Naive thymus-derived CD4-positive, alpha-beta T cell (primary cell): Measurements from ENCODE around the gene RAI1. TPM values are rescaled to one million over a fixed set of nuclear protein-coding genes. Genes with fewer than 3 reads are reported as not detected.
A peak's percentile ranks its signal among the peaks of the same experiment; 100 is the strongest.

ENCODE experiments used
- ATAC-seq: fragments of 150-1000 bp; cut with Tn5 transposase; 2 replicates; pipeline ENCODE4 v1.10.0; 2021; ENCODE audit warnings: mild to moderate bottlenecking, moderate library complexity
- CTCF ChIA-PET: fragments of 350-600 bp; sonication (Branson Sonifier 250); formaldehyde crosslinking; loops from one replicate; lab custom pipeline; 2021; ENCODE audit warnings: antibody characterized with exemption; lab: Charles Lee
- POLR2A ChIA-PET: fragments of 350-600 bp; sonication (Branson Sonifier 250); formaldehyde crosslinking; loops from one replicate; lab custom pipeline; 2021; ENCODE audit warnings: antibody characterized with exemption, inconsistent platforms; lab: Charles Lee
- DNase-seq, 9 donors: peaks; one replicate each; pipeline versions ENCODE4 v3.0.0 to v3.0.0-alpha.2; 2020 to 2022; ENCODE audit warnings: mixed read lengths in 1 of 9
- H3K27ac ChIP-seq: one replicate; pipeline ENCODE4 v1.7.0; 2013; ENCODE audit warnings: mild to moderate bottlenecking, low read depth, low read length, moderate library complexity
- H3K27me3 ChIP-seq, 2 donors: one replicate each; pipeline ENCODE4 v1.7.0; 2013; ENCODE audit warnings: low read length in 2 of 2, mild to moderate bottlenecking in 2 of 2, moderate library complexity in 2 of 2; ENCODE audit not compliant: control insufficient read depth in 2 of 2, insufficient read depth in 2 of 2
- H3K36me3 ChIP-seq, 3 experiments: 1 replicate in 2 of 3; 2 replicates in 1 of 3; pipeline ENCODE4 v1.7.0; 2013; ENCODE audit warnings: low read length in 3 of 3, mild to moderate bottlenecking in 3 of 3, moderate library complexity in 1 of 3; ENCODE audit not compliant: insufficient read depth in 3 of 3, control insufficient read depth in 2 of 3
- H3K4me1 ChIP-seq, 2 donors: one replicate each; pipeline ENCODE4 v1.7.0; 2013; ENCODE audit warnings: low read length in 2 of 2, mild to moderate bottlenecking in 2 of 2, moderate library complexity in 1 of 2; ENCODE audit not compliant: control insufficient read depth in 2 of 2, insufficient read depth in 2 of 2
- H3K4me3 ChIP-seq: 2 replicates; pipeline ENCODE4 v1.7.0; 2013; ENCODE audit warnings: mild to moderate bottlenecking, low read length
- H3K9me3 ChIP-seq, 3 experiments: 1 replicate in 2 of 3; 2 replicates in 1 of 3; pipeline ENCODE4 v1.7.0; 2013; ENCODE audit warnings: low read length in 3 of 3; ENCODE audit not compliant: control insufficient read depth in 2 of 3
- H3K27ac Mint-ChIP-seq, 9 donors: one replicate each; pipeline ENCODE4 v1.8.0; 2020 to 2022; ENCODE audit warnings: mixed read lengths in 9 of 9, mild to moderate bottlenecking in 8 of 9, moderate library complexity in 5 of 9, inconsistent platforms in 2 of 9
- H3K27me3 Mint-ChIP-seq, 5 donors: one replicate each; pipeline ENCODE4 v1.8.0; 2021 to 2022; ENCODE audit warnings: mixed read lengths in 5 of 5, mild to moderate bottlenecking in 1 of 5
- H3K36me3 Mint-ChIP-seq, 5 donors: one replicate each; pipeline ENCODE4 v1.8.0; 2020 to 2022; ENCODE audit warnings: mixed read lengths in 5 of 5, mild to moderate bottlenecking in 3 of 5, inconsistent platforms in 1 of 5
- H3K4me1 Mint-ChIP-seq, 7 donors: one replicate each; pipeline ENCODE4 v1.8.0; 2020 to 2022; ENCODE audit warnings: mixed read lengths in 7 of 7, mild to moderate bottlenecking in 3 of 7, inconsistent platforms in 1 of 7
- H3K4me3 Mint-ChIP-seq, 10 donors: one replicate each; pipeline ENCODE4 v1.8.0; 2020 to 2022; ENCODE audit warnings: mild to moderate bottlenecking in 10 of 10, mixed read lengths in 10 of 10, moderate library complexity in 6 of 10, inconsistent platforms in 2 of 10
- H3K9me3 Mint-ChIP-seq, 11 donors: one replicate each; pipeline ENCODE4 v1.8.0; 2020 to 2022; ENCODE audit warnings: mixed read lengths in 11 of 11, mild to moderate bottlenecking in 4 of 11, inconsistent platforms in 1 of 11, moderate library complexity in 1 of 11
- intact Hi-C, 2 donors: fragments of 100-400 bp; cut with micrococcal nuclease; formaldehyde crosslinking; loops; one replicate each; pipeline ENCODE4 v1.15.1; 2023
- polyA plus RNA-seq, 2 donors: library from polyadenylated mRNA; unstranded; fragments of 300-500 nt; fragmentation: Illumina TruSeq; gene quantifications; one replicate each; pipeline ENCODE4 v1.2.3, GENCODE V29; 2021
- total RNA-seq, 6 experiments: library from RNA in 5 of 6; stranded (reverse) in 5 of 6; gene quantifications; 1 replicate in 5 of 6; 2 replicates in 1 of 6; pipeline ENCODE4 v1.2.3 and lab custom pipeline; 2021 to 2026

RAI1 gene
- total and polyA plus RNA-seq, 7 experiments from 2014 or later, result 2.0 to 46.2 (median 21.2) TPM

- Mint-ChIP-seq H3K4me1 (peaks cover 46 to 81% (median 72%) of the 10 kb centered on the region in 7 donors), H3K36me3 (no peaks in the 10 kb centered on the region), H3K27me3 (no peaks in the 10 kb centered on the region), H3K4me3 (peak overlapping the region; percentile 88 to 96 (median 92)), H3K27ac (peak overlapping the region; percentile 95 to 99 (median 98)), H3K9me3 (peaks cover 0 to 5% (median 0%) of the 10 kb centered on the region in 11 donors)
- Histone ChIP-seq H3K4me3 (peak overlapping the region; percentile 84), H3K36me3 (peaks cover 0 to 3% (median 0%) of the 10 kb centered on the region in 3 experiments), H3K9me3 (no peaks in the 10 kb centered on the region), H3K4me1 (peaks cover 15 to 51% of the 10 kb centered on the region in 2 donors), H3K27me3 (no peaks in the 10 kb centered on the region), H3K27ac (peak overlapping the region; percentile 93)
- intact Hi-C loops, result loop anchor here (1.0 to 2.0 kb wide), 5 partner anchors 12 to 278 kb away; partner anchors contain the start of genes DRC3 (in 1 of the 2) and TOM1L2 (in 1 of the 2)
- ChIA-PET POLR2A (interaction anchor here (0.5 to 6.3 kb wide), 7 partner anchors 11 to 278 kb away, joined by 3 to 47 read pairs (median 3); partner anchors contain the start of genes DRC3 and RAI1), CTCF (interaction anchor here (1.0 to 2.5 kb wide), 3 partner anchors 11 to 15 kb away, joined by 3 to 14 read pairs (median 6); no protein-coding TSS in a partner anchor)
- peak; percentile 65 to 83 (median 72) for DNase-seq
- peak; percentile 87 for ATAC-seq
These were observed 13.2 kb downstream of the RAI1 start for GRCh38 chr17:17694169-17695081.

GRCh38 chr17:17696085-17696484 is 14.8 kb downstream of the RAI1 start:
- CTCF ChIA-PET, result no interaction called here
- H3K27ac Mint-ChIP-seq, result peak overlapping the region in 8 of 9 donors; percentile 29 to 99 (median 96)
- no peak for DNase-seq
- Histone ChIP-seq H3K27me3 (no peaks in the 10 kb centered on the region), H3K9me3 (no peaks in the 10 kb centered on the region), H3K4me3 (no peak overlapping the region), H3K4me1 (peaks cover 15 to 42% of the 10 kb centered on the region in 2 donors), H3K36me3 (peaks cover 0 to 3% (median 0%) of the 10 kb centered on the region in 3 experiments), H3K27ac (no peak overlapping the region)
- POLR2A ChIA-PET, result interaction anchor here (6.3 kb wide), 1 partner anchor 15 kb away, joined by 47 read pairs; the partner anchor contains the start of gene RAI1
- peaks cover 42 to 73% (median 62%) of the 10 kb centered on the region in 7 donors for H3K4me1 Mint-ChIP-seq
- H3K4me3 Mint-ChIP-seq, result peak overlapping the region; percentile 65 to 96 (median 92)
- H3K9me3 Mint-ChIP-seq, result peaks cover 0 to 5% (median 0%) of the 10 kb centered on the region in 11 donors
- H3K36me3 Mint-ChIP-seq, result no peaks in the 10 kb centered on the region
- intact Hi-C loops, result no loop called here
- no peak for ATAC-seq
- H3K27me3 Mint-ChIP-seq, result no peaks in the 10 kb centered on the region

DNA sequence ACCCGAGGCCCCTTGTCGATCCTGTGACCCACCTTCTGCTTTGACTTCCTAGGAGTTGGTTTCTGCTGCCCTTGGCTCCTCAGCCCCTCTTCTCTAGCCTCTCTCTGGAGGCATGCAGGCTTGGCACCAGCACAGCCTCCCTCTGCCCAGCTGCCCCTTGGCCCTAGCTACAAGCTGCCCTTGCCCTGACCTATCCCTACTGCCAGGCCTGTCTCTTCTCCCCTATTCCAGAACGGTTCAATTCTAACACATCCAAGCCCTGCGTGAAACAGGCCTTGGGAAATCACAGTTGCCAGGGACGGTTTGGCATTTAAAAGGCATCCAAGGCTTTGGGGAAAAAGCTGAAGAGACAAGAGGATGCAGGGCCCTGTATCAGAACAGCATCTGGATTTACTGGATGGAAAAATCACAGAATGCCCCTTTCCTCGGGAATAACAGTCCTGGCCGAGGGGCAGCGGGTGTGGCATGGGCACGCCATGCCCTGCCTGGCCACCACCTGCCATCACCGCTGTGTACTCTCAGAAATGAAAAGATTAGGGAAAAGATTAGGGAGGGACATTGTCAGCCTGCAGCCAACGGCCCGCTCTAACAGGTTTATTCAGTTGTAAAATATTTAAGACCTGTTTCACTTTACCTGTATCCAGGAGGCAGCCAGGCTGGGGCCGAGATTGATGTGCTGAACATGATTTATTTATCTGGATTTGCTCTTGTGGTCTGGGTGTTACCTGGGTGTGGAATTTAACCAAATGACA is 15.8 kb downstream of the RAI1 start:
- peak overlapping the region in 5 of 10 donors; percentile 5 to 48 (median 30) for H3K4me3 Mint-ChIP-seq
- peaks cover 0 to 5% (median 0%) of the 10 kb centered on the region in 11 donors for H3K9me3 Mint-ChIP-seq
- CTCF ChIA-PET, result interaction anchor here (0.6 kb wide), 1 partner anchor 56 kb away, joined by 4 read pairs; no protein-coding TSS in a partner anchor

DNA sequence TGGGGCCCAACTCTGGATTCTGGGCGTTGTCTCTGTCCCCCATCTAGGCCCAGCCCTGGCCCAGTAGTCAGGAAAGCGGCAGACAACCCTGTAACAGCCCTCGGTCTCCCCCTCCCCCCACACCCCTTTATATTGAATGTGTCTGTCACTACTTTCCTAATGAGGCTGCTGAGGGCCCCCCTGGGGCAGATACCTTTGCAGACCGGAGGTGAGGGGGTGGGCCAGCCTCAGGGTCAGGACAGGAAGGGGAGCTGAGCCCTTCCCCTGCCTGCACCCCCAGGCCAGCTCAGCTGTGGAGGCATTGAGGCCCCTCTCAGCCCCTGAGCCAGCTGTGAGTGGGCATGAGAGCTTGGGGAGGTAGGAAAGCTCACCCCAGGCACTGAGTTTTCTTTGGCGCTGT is 17.1 kb downstream of the RAI1 start:
- H3K9me3 ChIP-seq, result no peaks in the 10 kb centered on the region
- DNase-seq (no peak), ATAC-seq (no peak)
- H3K27ac ChIP-seq, result no peak overlapping the region
- H3K27me3 ChIP-seq, result no peaks in the 10 kb centered on the region
- ChIA-PET POLR2A (interaction anchor here (1.3 kb wide), 1 partner anchor 53 kb away, joined by 4 read pairs; no protein-coding TSS in a partner anchor), CTCF (no interaction called here)
- H3K36me3 ChIP-seq, result peaks cover 0 to 3% (median 0%) of the 10 kb centered on the region in 3 experiments
- Mint-ChIP-seq H3K4me1 (peaks cover 26 to 62% (median 39%) of the 10 kb centered on the region in 7 donors), H3K27me3 (no peaks in the 10 kb centered on the region), H3K4me3 (peak overlapping the region in 1 of 10 donors; percentile 47), H3K27ac (peak overlapping the region in 2 of 9 donors; percentile 16 to 76), H3K9me3 (peaks cover 0 to 5% (median 0%) of the 10 kb centered on the region in 11 donors), H3K36me3 (no peaks in the 10 kb centered on the region)
- H3K4me3 ChIP-seq, result no peak overlapping the region
- intact Hi-C loops, result no loop called here
- H3K4me1 ChIP-seq, result peaks cover 15 to 20% of the 10 kb centered on the region in 2 donors

More for the DNA sequence above, 15.8 kb downstream of the RAI1 start:
- ATAC-seq (no peak), DNase-seq (no peak)
- Mint-ChIP-seq H3K4me1 (peaks cover 32 to 69% (median 52%) of the 10 kb centered on the region in 7 donors), H3K36me3 (no peaks in the 10 kb centered on the region), H3K27me3 (no peaks in the 10 kb centered on the region), H3K27ac (peak overlapping the region in 6 of 9 donors; percentile 32 to 97 (median 64))
- peaks cover 15 to 33% of the 10 kb centered on the region in 2 donors for H3K4me1 ChIP-seq
- POLR2A ChIA-PET, result no interaction called here
- intact Hi-C loops, result no loop called here
- H3K27me3 ChIP-seq, result no peaks in the 10 kb centered on the region
- peaks cover 0 to 3% (median 0%) of the 10 kb centered on the region in 3 experiments for H3K36me3 ChIP-seq
- no peak overlapping the region for H3K27ac ChIP-seq
- H3K9me3 ChIP-seq, result no peaks in the 10 kb centered on the region
- H3K4me3 ChIP-seq, result no peak overlapping the region

DNA sequence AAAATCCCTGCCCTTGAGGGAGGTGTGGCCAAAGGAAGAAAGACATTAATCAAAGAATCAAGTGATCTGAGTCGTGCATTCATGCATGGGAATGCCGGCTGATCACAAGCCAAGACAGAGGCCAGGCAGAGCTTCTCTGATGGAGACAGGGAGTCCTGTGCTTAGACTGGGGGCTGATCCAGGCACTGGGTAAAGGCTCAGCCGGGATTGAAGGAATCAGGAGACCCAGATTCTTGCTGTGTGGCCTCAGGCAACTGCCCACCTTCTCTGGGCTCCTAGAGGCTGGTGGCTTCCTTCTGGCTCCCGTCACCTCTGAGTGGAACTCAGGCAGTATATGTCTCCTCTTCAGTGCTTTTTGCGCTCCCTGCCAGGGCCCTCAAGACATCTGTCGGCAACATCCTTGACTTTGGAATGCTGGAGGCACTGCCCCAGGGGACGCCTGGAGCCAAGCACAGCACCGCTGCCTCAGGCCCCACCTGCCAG is 17.7 kb downstream of the RAI1 start:
- peak overlapping the region in 2 of 9 donors; percentile 16 to 76 for H3K27ac Mint-ChIP-seq
- H3K36me3 Mint-ChIP-seq, result no peaks in the 10 kb centered on the region
- ChIA-PET CTCF (no interaction called here), POLR2A (interaction anchor here (1.3 kb wide), 1 partner anchor 52 kb away, joined by 4 read pairs; no protein-coding TSS in a partner anchor)
- Histone ChIP-seq H3K27me3 (no peaks in the 10 kb centered on the region), H3K27ac (no peak overlapping the region), H3K4me3 (no peak overlapping the region), H3K9me3 (no peaks in the 10 kb centered on the region), H3K36me3 (peaks cover 0 to 3% (median 0%) of the 10 kb centered on the region in 3 experiments), H3K4me1 (peaks cover 13 to 15% of the 10 kb centered on the region in 2 donors)
- no peak for DNase-seq
- intact Hi-C loops, result no loop called here
- ATAC-seq, result no peak
- peaks cover 0 to 5% (median 0%) of the 10 kb centered on the region in 11 donors for H3K9me3 Mint-ChIP-seq
- H3K4me1 Mint-ChIP-seq, result peaks cover 21 to 61% (median 33%) of the 10 kb centered on the region in 7 donors
- H3K27me3 Mint-ChIP-seq, result no peaks in the 10 kb centered on the region
- peak overlapping the region in 1 of 10 donors; percentile 47 for H3K4me3 Mint-ChIP-seq

DNA sequence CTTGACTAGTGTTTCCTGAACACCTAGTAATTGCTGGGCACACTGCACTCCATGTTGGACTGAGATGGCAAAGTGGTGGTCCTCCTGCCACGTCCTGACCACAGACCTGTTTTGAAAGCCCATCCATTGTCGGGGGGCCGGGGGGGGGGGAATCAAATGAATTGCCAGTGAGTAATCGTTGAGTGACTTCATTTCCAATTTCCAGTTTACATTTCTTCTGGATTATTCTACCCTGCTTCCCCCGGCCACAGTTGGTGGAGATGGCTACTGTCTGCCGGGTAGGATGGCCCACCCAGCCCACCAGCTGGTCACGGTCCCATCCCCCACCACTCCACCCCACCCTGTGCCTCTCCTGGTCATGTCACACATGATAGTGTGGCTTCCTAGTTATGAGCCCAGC is 18.2 kb downstream of the RAI1 start:
- no peak for ATAC-seq
- peaks cover 18 to 57% (median 29%) of the 10 kb centered on the region in 7 donors for H3K4me1 Mint-ChIP-seq
- intact Hi-C loops, result no loop called here

More for the DNA sequence above, 18.2 kb downstream of the RAI1 start:
- ChIA-PET POLR2A (no interaction called here), CTCF (no interaction called here)
- H3K27me3 ChIP-seq, result no peaks in the 10 kb centered on the region
- H3K27ac ChIP-seq, result no peak overlapping the region
- Mint-ChIP-seq H3K9me3 (peaks cover 0 to 5% (median 0%) of the 10 kb centered on the region in 11 donors), H3K27me3 (no peaks in the 10 kb centered on the region), H3K4me3 (no peak overlapping the region), H3K36me3 (no peaks in the 10 kb centered on the region), H3K27ac (no peak overlapping the region)
- peaks cover 8 to 10% of the 10 kb centered on the region in 2 donors for H3K4me1 ChIP-seq
- DNase-seq, result no peak
- no peak overlapping the region for H3K4me3 ChIP-seq
- H3K36me3 ChIP-seq, result peaks cover 0 to 3% (median 0%) of the 10 kb centered on the region in 3 experiments
- no peaks in the 10 kb centered on the region for H3K9me3 ChIP-seq
